OCI-LY7 (cell line): Measurements from ENCODE around the gene IFNG. TPM values are rescaled to one million over a fixed set of nuclear protein-coding genes. Genes with fewer than 3 reads are reported as not detected.
A peak's percentile ranks its signal among the peaks of the same experiment; 100 is the strongest.
"Not testable (repeated sequence)": the region's sequence is repeated elsewhere in the genome, so short reads cannot be mapped to it uniquely, and the experiment has no call there.

Experiments
- BruUV-seq: library from RNA; stranded (reverse); fragments of 400-500 nt; replicated peaks from 2 replicates; lab custom pipeline; 2021; lab: Mats Ljungman, UMichigan
- CTCF ChIA-PET: fragments of 300-600 bp; sonication (Branson Sonifier 250); formaldehyde crosslinking; loops from one replicate; lab custom pipeline; 2022; ENCODE audit warnings: antibody characterized with exemption; ENCODE audit not compliant: unreplicated experiment; lab: Charles Lee
- POLR2A ChIA-PET: fragments of 300-600 bp; sonication (Branson Sonifier 250); formaldehyde crosslinking; loops from one replicate; lab custom pipeline; 2022; ENCODE audit warnings: antibody characterized with exemption; lab: Charles Lee
- DNase-seq: peaks from one replicate; pipeline ENCODE4 v3.0.0-alpha.2; 2015; ENCODE audit warnings: low spot score
- H2AFZ ChIP-seq: fragments of 200-600 bp; sonication (generic), shearing (Covaris generic); 2 replicates; pipeline ENCODE4 v1.6.1; 2014; ENCODE audit warnings: mild to moderate bottlenecking, antibody characterized with exemption, low read length, moderate library complexity
- H3K27ac ChIP-seq: fragments of 200-600 bp; sonication (generic); 2 replicates; pipeline ENCODE4 v1.5.1; 2014; ENCODE audit warnings: mixed run types, low read depth, mild to moderate bottlenecking, moderate library complexity, low read length, inconsistent platforms; ENCODE audit not compliant: poor library complexity, severe bottlenecking
- H3K36me3 ChIP-seq: fragments of 200-600 bp; sonication (generic); 2 replicates; pipeline ENCODE4 v1.6.1; 2014; ENCODE audit warnings: mild to moderate bottlenecking, antibody characterized with exemption, low read length, moderate library complexity, mixed read lengths; ENCODE audit not compliant: insufficient read depth
- H3K4me1 ChIP-seq: fragments of 200-600 bp; sonication (generic); 2 replicates; pipeline ENCODE4 v1.5.1; 2014; ENCODE audit warnings: mild to moderate bottlenecking, low read length; ENCODE audit not compliant: insufficient read depth, poor library complexity, severe bottlenecking
- H3K4me2 ChIP-seq: fragments of 200-600 bp; sonication (generic); 2 replicates; pipeline ENCODE4 v1.6.1; 2014; ENCODE audit warnings: mild to moderate bottlenecking, low read length
- H3K4me3 ChIP-seq: fragments of 200-600 bp; sonication (generic); 2 replicates; pipeline ENCODE4 v1.5.1; 2014; ENCODE audit warnings: mild to moderate bottlenecking, low read depth, low read length; ENCODE audit not compliant: poor library complexity, severe bottlenecking
- H3K79me2 ChIP-seq: fragments of 200-600 bp; sonication (generic); 2 replicates; pipeline ENCODE4 v1.6.1; 2016; ENCODE audit warnings: low read depth, mild to moderate bottlenecking, low read length, moderate library complexity, mixed read lengths; ENCODE audit not compliant: insufficient read depth
- H3K9me2 ChIP-seq: fragments of 200-600 bp; sonication (generic); 2 replicates; pipeline ENCODE4 v1.6.1; 2016; ENCODE audit warnings: mild to moderate bottlenecking, low read length, mixed read lengths; ENCODE audit not compliant: insufficient read depth
- H3K9me3 ChIP-seq: fragments of 200-600 bp; sonication (generic); 2 replicates; pipeline ENCODE4 v1.6.1; 2014; ENCODE audit warnings: mild to moderate bottlenecking, mixed run types, low read length, mixed read lengths
- H4K20me1 ChIP-seq: fragments of 200-600 bp; sonication (generic); 2 replicates; pipeline ENCODE4 v1.6.1; 2014; ENCODE audit warnings: mild to moderate bottlenecking, antibody characterized with exemption, low read length, moderate library complexity, mixed read lengths; ENCODE audit not compliant: insufficient read depth
- CTCF ChIP-seq: fragments of 200-600 bp; sonication (generic); conservative IDR thresholded peaks from 2 replicates; pipeline ENCODE4 v1.5.1; 2014; ENCODE audit warnings: mild to moderate bottlenecking, antibody characterized with exemption, low read length, moderate library complexity, mixed read lengths
- EZH2phosphoT487 ChIP-seq: fragments of 200-600 bp; sonication (generic); IDR thresholded peaks from 2 replicates; pipeline ENCODE4 v1.6.1; 2018; ENCODE audit warnings: low read depth, borderline replicate concordance, mild to moderate bottlenecking, mixed run types, antibody characterized with exemption, low read length, moderate library complexity, mixed read lengths
- intact Hi-C: fragments of 100-400 bp; cut with micrococcal nuclease; formaldehyde crosslinking; loops from one replicate; pipeline ENCODE4 v1.10.0; 2022; ENCODE audit not compliant: unreplicated experiment
- total RNA-seq, 2 experiments: library from RNA; depleted of rRNA in 1 of 2; stranded (reverse); fragments of >200 nt in 1 of 2; shearing (Covaris generic) in 1 of 2; gene quantifications; 2 replicates each; pipeline ENCODE4 v1.2.3, GENCODE V29; 2014 to 2022

The IFNG gene
- total RNA-seq, 2 experiments from 2014 or later: not detected

GRCh38 chr12:68175557-68176061, 16.1 kb upstream of the IFNG start:
- Histone ChIP-seq H4K20me1 (no peaks in the 10 kb centered on the region), H3K79me2 (no peaks in the 10 kb centered on the region), H3K4me3 (peak overlapping the region; percentile 33), H3K4me1 (peaks cover 35% of the 10 kb centered on the region), H3K9me2 (no peaks in the 10 kb centered on the region), H3K27ac (peak overlapping the region; percentile 78), H2AFZ (no peak overlapping the region; the same call in 1 of the 2 replicates), H3K4me2 (peak overlapping the region; percentile 51), H3K36me3 (peaks cover 5% of the 10 kb centered on the region; the same call in 1 of the 2 replicates), H3K9me3 (no peaks in the 10 kb centered on the region)
- POLR2A ChIA-PET: interaction anchor here (0.7 to 0.9 kb wide), 2 partner anchors 19 to 185 kb away, joined by 3 read pairs; no protein-coding TSS in a partner anchor
- peak; percentile 88 for DNase-seq
- BruUV-seq: no TSS peak
- TF ChIP-seq CTCF: no peak
- no peak for TF ChIP-seq EZH2phosphoT487
- CTCF ChIA-PET: no interaction called here
- intact Hi-C loops: no loop called here

GRCh38 chr12:68174761-68175160, 15.2 kb upstream of the IFNG start:
- H4K20me1 ChIP-seq, DNase-seq, H3K36me3 ChIP-seq, CTCF ChIA-PET, H3K9me3 ChIP-seq, POLR2A ChIA-PET, H3K79me2 ChIP-seq, BruUV-seq, H3K9me2 ChIP-seq, H2AFZ ChIP-seq, H3K4me3 ChIP-seq, intact Hi-C loops: not testable (repeated sequence)
- Histone ChIP-seq H3K4me1 (peaks cover 32% of the 10 kb centered on the region), H3K27ac (peak overlapping the region; percentile 78), H3K4me2 (peak overlapping the region; percentile 51; the same call in 1 of the 2 replicates)

GRCh38 chr12:68173792-68174191, 14.3 kb upstream of the IFNG start:
- H3K79me2 ChIP-seq: no peaks in the 10 kb centered on the region
- H4K20me1 ChIP-seq: no peaks in the 10 kb centered on the region
- no peak overlapping the region for H3K27ac ChIP-seq
- no TSS peak for BruUV-seq
- H3K4me2 ChIP-seq: no peak overlapping the region
- H2AFZ ChIP-seq: no peak overlapping the region
- ChIA-PET CTCF (no interaction called here), POLR2A (interaction anchor here (0.6 to 1.1 kb wide), 3 partner anchors 11 to 662 kb away, joined by 3 read pairs; no protein-coding TSS in a partner anchor)
- no peak for DNase-seq
- no peak overlapping the region for H3K4me3 ChIP-seq
- H3K4me1 ChIP-seq: peaks cover 32% of the 10 kb centered on the region
- no peak for TF ChIP-seq CTCF
- TF ChIP-seq EZH2phosphoT487: no peak
- intact Hi-C loops: no loop called here
- no peaks in the 10 kb centered on the region for H3K9me3 ChIP-seq
- no peaks in the 10 kb centered on the region for H3K9me2 ChIP-seq
- H3K36me3 ChIP-seq: peaks cover 5% of the 10 kb centered on the region; the same call in 1 of the 2 replicates
